LHCN-M2 (cell line): Measurements from ENCODE around the gene ARHGAP42. TPM values are rescaled to one million over a fixed set of nuclear protein-coding genes. Genes with fewer than 3 reads are reported as not detected.

Experiments used
- DNase-seq: peaks from one replicate; pipeline ENCODE4 v3.0.0-alpha.2; 2012; ENCODE audit warnings: low read depth
- total RNA-seq: library from RNA; depleted of rRNA; stranded (reverse); fragments of >200 nt; gene quantifications from 2 replicates; pipeline ENCODE4 v1.2.3, GENCODE V29; 2014

ARHGAP42 gene
- total RNA-seq, 1 experiment from 2014 or later, result 10.3 TPM

DNA sequence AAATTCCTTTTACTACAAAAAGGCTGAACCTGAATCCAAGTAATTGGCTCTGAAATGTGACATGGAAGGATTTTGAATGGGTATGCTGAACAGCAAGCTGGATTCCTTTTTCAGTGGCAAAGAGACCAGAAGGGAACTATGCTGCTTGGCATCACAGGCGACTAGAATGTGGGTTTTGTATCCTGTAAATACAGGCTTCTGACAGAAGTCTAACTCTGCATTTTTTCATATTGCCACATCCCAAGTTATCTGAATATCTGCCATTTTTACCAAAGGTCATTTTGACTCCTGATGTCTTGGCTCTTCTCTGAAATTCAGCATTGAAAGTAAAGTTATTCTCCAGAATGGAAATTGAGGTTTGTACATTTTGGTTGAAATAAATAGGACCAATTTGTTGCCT is 145.7 kb downstream of the ARHGAP42 start:
- no peak for DNase-seq

DNA sequence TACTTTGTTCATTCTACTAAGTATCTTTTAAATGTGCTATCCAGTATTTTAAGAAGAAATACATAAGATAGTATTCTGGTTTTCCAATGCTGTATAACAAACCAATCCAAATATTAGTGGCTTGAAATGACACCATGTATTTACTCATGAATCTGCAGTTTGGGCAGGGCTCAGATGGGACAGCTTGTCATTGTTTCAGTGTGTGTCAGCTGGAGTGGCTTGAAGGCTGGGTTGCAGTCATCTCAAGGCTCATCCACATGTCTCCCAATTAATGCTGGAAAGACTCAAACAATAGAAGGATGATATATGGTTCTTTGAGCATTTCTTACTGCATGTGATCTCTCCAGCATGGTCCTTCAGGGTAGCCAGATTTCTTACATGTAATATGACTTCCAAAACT is 146.2 kb downstream of the ARHGAP42 start:
- no peak for DNase-seq

DNA sequence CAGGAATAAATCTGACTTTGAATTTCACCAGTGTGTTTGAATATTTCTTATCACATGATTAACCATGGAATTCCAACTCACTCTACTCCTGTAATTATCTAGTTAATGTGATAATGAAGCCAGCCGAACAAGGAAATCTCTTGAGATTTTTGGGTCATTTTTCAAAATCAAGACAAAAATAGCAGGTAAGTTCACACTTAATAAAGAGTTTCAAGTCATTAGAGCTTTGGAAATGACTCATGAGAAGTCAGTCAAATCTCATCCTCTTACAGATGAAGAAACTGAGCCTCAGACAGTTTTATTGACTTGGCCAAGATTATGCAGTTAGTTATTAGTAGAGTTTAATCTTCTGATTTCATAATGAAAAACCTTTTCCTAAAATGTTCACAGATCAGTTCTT is 148.8 kb downstream of the ARHGAP42 start:
- no peak for DNase-seq

DNA sequence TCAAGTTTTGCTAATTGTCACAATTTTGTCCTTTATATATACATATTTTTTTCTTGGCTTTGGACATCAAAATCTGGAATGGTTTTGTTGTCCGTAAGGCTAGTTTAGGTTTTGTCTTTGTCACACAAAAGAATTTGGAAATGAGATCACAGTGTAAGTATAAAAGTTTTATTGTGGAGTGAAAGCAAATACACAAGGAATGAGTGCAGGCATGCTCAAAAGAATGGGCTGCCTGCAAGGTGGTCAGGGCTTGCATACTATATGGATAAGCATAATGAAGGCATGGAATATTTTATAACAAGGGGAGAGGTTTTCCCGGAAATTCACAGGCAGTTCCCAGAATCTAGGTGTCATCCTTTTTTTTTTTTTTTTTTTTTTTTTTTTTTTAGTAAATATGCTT is 150.2 kb downstream of the ARHGAP42 start:
- DNase-seq, result no peak

DNA sequence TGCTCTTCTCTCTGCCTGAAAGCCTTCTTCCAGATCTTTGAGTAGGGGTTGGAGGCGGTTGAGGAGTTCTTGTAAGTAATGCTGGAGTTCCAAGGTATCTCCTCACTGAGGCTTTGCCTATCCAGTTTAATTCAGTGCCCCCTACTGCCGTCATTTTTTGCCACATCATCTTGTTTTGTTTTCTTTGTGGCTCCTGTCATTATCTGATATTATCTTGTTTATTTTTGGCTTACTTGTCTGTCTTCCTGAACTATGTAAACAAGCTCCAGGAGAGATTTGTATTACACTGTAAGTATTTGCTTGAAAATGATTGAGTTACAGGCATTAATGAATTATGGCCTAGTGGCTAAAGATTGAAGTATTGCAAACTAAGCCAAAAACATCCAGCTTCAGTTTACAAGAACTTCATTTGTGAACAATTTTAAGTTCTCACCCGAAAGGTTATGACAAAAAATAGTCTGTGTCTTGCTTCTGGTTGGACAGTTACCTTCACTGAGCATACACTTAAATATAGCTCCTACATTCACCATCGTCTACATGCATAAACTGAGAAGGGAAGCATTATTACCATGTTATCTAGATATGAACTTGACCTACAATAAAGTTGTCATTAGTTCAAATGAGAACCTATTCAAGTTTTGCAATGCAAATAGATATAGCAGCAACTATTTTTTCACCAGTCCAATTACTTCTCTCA is 154.8 kb downstream of the ARHGAP42 start:
- no peak for DNase-seq

DNA sequence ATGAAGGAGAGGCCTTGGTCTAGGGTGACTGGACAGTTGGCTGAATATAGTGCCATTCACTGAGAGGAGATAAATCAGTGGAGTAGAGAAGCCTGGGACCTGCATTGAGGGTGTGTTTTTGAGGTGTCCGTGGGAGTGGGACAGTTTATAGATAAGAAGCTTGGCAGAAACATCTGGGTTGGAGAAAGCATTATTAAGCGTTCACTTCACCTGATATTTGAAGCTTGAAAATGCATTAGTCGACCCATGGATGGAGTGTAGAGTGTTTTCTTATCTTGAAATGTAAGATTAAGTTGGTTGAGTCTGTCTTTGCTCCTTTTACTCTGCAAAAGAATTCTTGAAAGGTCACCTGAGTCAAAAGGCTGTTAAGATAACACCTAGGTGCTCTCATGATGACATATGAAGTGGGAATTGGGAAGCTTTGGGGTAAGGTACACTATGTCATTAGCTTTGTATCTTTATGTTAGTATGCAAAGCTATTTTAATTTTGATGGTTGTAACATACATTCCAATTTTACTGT is 160.7 kb downstream of the ARHGAP42 start:
- no peak for DNase-seq

DNA sequence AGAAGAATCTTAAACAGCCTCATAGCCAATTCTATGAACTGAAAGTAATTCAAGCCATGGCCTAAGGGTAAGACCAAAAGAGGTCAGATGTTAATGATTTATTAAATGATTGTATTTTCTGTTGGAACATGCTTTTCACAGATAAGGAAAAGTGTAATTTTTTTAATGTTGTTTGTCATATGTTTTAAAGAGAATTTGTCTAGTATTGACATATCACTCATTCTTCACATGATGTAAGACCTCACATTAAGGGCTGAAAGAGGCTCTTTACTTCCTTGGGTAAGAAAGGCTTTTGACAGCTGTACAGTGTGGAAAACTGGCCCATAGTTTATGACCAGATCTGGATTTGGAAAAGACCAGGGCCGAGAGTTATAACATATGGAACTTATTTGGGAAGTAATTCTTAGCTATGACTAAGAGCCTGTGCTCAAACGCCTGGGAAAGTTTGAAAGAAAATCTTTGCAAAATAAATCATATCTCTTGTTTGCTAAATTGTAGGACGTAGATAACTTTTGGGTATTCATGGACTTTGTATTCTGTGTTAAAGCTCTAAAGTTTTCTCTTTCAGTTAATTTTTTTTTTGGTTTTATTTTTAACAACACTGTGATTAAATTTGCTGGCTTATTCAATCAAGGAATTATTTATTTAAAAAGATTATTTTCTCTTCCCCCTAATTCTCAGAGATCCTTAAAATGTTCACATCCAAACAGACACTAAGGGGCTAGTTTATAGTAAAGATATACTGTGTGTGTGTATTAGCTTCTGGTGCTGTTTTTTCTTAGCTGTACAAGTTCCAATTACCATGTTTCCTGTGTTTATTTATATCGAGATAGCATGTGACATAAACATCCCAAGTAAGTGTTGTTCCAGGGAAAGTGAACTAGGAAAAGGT is 162.2 kb downstream of the ARHGAP42 start:
- DNase-seq, result peak; percentile 16

DNA sequence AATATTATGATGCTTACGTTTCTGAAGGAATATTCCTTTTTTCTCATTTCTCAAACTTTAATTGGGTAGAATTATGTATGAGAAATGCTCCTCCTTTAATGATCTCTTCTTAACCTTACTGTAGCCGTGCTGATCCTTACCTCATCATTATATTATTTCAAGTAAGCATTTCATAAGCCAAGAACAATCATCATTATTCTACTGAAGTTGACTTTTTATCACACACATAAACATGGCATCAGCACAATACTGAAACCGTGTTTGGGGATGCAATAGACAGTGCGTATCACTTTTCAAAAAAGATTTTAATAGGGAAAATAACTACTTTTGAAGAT is 162.8 kb downstream of the ARHGAP42 start:
- no peak for DNase-seq

DNA sequence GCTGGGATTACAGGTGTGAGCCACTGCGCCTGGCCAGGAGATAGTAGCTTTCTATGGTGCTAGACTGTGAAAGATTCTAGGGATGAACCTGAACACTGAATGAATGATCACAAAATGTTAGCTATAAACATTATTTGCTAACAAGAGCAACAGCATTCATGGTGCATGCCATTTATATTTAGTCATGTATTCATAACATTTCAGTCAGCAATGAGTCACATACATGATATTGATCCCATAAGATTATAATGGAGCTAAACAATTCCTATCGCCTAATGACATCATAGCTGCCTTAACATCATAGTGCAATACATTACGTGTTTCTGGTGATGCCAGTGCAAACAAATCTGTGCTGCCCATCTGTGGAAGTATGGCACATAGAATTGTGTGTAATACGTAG is 164.1 kb downstream of the ARHGAP42 start:
- no peak for DNase-seq

DNA sequence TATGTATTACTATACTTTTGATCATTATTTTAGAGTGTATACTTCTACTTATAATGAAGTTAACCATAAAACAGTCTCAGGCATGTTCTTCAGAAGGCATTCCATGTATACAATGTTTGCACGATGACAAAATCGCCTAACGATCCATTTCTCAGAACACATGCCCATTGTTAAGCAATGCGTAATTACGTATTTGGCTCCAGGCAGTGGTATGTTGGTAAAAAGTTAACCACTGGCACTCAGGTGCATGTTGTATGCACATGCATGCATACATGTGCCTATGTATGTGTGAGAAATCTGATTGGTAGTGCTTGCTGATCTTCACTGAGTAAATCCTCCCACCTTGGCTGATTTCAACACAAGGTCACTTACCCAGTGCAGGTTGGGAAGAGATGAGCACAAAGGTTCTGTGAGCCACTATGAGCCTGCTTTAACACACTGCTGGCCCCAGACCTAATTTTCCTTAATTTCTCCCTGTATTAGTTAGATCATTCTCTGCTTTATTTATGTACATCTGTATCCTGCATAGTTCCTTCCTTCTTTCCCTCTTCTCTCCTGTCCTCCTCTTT is 164.6 kb downstream of the ARHGAP42 start:
- no peak for DNase-seq

DNA sequence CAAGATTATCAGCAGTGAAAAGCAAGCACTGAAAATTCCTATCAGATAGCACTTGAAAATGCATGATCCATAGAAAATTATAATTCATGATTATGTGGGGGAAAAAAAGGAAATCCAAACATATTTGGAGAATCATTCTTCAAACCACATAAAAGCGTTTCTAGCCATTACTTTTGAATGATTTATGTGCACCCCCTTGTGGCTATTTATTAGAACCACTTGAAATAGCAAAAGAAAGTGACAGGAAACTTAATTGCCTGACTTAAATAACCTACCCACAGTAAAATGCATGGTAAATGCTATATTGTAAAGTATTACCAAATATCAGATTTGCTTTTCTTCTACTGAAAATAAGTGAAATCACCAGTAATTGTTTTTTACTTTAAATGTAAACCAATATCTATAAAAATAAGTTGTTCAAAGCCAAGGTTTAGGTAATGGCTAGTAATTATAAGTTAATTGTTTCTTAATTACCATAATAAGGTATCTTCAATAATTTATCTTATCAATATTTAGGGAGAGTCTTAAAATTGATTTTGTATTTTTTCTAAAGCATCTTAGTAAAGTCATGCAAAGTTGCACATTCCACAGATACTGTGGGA is 168.5 kb downstream of the ARHGAP42 start:
- peak; percentile 60 for DNase-seq

DNA sequence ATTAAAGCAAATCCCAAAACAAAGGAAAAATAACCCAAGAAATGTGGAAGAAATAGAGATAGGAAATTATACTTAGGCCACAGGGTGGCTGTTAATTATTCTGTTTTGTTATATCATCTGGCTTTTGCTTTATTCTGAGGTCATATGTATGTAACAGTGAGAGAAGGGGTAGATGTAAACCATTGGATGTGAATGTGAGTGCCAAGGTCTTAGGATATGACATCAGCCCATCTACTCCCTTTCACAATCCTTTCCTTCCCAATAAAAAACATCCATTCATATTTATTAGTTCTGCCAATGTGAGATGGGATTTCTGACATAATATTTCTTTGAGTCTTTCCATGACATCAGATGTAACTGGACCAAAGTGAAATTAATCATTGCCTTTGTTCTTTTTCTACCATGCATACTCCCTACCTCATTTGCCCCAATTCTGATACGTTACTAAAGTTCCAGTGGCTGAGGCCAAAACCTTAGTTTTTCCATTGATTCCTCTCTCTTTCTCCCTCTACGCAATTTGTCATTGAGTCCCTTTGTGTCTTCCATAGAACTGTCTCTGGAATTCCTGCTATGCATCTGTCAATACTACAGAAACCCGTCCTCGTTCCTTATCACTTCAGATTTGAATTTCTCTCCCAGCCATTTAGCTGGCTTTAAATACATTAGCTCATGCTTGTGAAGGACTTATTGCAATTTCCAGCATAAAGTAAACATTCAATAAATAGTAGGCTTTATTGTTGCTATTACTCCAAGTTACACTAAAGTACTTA is 170.3 kb downstream of the ARHGAP42 start:
- DNase-seq, result no peak

DNA sequence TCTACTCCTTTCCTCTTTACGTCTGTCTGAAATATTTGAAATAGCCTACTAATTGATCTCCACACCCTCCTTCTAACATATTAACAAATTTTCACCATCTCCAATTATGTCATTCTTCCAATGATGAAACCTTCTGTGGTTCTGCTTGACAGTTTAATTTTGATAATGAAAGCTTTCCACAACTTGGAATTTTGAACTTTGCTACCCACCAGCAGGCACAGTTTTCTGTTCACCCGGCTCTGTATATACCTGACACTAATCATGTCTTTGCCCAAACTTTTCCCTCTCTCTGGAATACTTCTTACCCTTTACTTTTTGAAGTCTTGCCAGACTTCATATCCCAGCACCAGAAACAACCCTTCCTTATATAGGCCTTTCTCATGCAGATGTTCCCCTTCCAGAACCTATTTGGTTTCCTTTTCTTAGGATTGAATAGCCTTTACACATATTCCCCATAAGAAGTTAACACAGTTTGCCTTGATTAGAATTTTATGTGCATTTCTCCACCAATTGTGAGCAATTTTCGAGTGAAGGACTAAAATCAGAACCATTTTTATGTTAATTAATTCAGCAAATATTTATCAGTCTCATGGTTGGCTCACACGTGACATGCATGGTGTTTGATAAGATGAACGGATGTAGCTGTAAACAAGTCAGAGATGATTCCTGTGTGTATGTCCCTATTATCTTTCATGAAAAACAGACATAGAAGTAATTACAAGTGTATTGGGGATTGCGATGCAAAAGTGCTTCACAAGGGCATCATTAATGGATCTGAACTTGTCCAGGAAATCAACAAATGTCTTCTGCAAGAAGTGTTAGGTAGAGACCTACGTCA is 173.4 kb downstream of the ARHGAP42 start:
- no peak for DNase-seq

DNA sequence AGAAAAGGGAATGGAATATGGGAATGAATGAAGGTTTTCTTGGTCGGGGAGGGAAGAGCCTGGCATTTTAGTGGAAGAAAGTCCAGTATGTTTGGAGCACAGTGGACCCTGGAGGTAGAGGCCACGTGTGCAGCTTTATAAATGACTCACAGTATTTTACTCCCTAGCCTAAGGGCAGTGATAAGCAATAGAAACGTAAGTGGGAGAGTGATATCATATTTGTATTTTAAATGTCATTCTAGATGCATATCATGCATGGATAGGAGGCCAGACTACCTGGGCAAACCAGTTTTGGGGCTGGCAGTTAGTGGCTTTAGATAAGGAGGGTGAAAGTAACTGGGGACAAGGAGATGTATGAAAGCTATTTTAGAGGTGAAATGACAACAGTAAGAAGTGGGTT is 174.1 kb downstream of the ARHGAP42 start:
- DNase-seq, result no peak

DNA sequence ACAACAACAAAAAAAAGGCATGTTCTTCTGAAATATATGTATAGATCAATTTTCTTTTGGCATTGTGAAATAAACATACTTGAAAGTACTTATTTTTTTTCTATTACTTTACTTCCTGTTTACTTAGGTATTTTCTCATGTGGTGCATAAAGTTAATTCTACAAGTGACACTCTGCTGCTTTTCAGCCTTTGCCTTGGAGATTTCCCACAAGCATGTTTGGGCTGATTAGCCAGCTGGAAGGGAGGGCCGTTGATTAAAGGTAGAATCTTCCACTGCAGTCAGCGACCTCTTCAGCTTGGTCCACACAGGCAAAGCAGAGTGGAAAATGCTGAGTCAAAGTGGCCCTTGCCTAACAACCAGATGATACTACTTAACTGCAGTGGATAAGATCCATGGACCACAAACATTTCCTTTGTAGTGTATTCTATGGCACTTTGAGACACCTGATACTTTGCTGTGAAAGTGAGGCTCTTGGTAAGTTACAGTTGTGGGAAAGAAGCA is 176.0 kb downstream of the ARHGAP42 start:
- DNase-seq, result peak; percentile 90

DNA sequence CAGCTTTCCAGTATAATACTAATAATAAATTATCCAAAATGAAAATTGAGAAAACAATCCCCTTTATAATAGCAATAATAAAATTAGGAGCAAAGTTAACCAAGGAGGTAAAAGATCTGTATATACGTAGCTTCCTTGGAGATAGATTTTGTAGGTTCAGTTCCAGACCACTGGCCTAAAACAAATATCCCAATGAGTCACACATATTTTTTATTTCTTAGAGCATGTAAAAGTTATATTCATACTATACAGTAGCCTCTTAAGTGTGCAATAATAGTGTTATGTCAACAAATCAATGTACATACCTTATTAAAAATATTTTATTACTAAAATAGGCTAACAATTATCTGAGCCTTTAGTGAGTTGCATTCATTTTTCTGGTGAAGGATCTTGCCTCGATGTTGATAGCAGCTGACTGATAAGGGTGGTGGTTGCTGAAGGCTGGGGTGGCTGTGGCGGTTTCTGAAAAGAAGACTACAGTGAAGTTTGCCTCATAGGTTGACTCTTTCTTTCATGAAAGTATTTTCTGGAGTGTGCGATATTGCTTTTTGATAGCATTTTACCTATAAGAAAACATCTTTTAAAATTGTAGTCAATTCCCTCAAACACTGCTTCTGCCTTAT is 178.5 kb downstream of the ARHGAP42 start:
- no peak for DNase-seq

DNA sequence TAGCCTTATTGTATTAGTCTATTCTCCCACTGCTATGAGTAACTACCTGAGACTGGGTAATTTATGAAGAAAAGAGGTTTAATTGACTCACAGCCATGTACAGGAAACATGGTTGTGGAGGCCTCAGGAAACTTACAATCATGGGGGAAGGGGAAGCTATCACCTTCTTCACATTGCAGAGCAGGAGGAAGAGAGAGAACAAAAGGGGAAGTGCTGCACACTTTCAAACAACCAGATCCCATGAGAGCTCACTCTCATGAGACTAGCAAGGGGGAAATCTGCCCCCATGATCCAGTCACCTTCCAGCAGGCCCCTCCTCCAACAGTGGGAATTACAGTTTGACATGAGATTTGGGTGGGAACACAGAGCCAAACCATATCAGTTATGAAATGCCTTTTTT is 179.4 kb downstream of the ARHGAP42 start:
- no peak for DNase-seq

DNA sequence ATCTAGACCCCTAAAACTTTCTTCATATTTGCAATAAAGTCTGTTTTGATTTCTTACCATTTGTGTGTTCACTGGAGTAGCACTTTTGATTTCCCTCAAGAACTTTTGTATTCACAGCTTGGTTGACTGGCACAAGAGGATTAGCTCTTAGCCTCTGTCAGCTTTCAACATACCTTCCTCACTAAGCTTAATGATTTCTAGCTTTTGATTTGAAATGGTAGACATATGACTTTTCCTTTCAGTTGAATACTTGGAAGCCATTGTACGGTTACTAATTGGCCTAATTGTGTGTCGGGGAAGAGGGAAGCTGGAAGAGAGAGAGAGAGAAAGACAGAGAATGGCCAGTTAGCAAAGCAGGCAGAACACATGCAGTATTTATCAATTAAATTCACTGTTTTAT is 180.5 kb downstream of the ARHGAP42 start:
- no peak for DNase-seq

DNA sequence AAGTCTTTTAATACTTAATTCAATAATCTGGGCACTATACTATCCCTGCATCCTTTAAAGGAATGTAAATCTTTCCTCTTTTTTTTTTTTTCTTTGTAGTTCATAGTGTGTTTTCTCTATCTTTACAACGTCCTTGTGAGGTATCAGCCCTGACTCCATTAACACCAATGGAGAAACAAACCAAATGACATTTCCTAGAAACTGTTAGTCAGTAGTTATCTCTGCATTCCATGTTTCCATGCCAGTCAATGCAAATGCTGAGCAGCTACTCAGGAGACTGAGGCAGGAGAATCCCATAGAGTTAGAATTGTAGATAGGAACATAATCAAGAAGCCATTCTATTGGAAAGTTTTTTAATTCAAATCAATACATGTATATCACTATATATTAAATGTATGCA is 182.2 kb downstream of the ARHGAP42 start:
- no peak for DNase-seq

DNA sequence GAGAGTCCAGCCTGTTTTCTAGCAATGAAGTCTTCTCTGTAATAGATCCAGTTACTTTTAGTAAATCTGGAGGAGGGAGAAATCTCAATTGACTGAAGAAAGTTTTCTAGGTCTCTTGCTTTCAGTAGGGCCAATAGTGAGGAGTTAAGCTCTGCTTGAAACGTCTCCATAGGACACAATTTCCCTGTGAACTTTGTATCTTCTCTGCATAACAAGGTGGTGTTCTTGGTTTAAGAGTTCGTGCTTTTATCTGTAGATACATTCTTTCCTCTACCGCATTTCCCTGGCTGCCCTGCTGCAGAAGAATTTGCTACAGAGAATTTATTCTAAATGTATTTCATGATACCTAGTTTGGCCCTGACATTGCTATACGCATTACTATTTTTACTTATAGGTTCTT is 183.1 kb downstream of the ARHGAP42 start:
- no peak for DNase-seq
